Measurements from ENCODE around the gene TPSG1.

The TPSG1 gene

DNA sequence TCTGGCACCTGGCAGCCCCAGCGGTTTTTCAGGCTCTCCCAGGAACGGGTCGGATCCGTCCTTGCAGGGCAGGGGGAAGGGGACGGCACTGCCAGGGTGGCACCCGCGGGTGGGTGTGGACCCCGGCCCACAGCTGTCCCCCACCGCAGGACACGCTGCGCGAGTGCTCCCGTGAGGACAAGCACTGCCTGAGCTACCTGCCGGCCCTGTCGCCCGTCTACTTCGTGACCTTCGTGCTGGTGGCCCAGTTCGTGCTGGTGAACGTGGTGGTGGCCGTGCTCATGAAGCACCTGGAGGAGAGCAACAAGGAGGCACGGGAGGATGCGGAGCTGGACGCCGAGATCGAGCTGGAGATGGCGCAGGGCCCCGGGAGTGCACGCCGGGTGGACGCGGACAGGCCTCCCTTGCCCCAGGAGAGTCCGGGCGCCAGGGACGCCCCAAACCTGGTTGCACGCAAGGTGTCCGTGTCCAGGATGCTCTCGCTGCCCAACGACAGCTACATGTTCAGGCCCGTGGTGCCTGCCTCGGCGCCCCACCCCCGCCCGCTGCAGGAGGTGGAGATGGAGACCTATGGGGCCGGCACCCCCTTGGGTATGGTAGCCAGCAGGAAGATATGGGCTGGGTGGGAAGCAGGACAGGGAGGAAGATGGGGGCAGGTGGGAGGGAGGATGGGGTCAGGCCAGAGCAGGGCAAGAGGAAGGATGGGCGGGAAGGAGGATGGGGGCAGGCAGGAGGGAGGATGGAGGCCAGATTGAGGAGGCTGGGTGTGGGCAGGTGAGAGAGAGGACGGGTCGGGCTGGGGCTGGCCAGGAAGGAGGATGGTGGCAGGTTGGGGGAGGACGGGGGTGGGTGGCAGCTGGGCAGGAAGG lies 6.8 kb downstream of the TPSG1 start:
- Histone ChIP-seq H3K79me1 (ENCODE audit: low read length) (no peaks in the 10 kb centered on the region), H2BK120ac (ENCODE audit: low read depth, low read length) (no peak overlapping the region)
- DNase-seq: no peak

DNA sequence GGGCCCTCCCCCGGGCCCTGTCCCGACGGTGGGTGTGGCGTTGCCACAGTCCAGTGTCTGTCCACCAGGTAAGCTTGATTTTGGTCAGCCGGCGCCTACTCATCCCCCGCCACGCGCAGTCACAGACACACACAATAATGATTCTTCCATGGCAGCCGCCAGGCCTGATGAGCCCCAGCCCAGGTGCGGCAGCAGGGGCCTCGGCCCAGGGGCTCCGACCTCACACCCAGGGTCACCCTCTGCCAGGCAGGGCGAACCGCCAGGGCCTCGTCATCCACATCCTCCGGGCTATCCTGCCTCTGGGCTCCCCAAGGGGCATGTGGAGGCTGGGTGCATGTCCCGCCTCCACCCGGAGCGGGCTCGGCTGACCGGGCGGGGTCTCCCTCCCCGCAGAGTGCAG lies 7.5 kb downstream of the TPSG1 start:
- Histone ChIP-seq H3K4me1 (ENCODE audit: control insufficient read depth, low read depth, low read length) (no peaks in the 10 kb centered on the region), H3K36me3 (ENCODE audit: control insufficient read depth, insufficient read depth, low read length) (no peaks in the 10 kb centered on the region), H4K8ac (ENCODE audit: low read depth, low read length) (no peak overlapping the region), H2AK5ac (ENCODE audit: low read length) (no peak overlapping the region), H3K9ac (ENCODE audit: low read length) (no peak overlapping the region), H2BK15ac (replicated peaks; ENCODE audit: low read depth) (no peak overlapping the region), H3K56ac (ENCODE audit: low read length) (no peak overlapping the region), H2BK5ac (ENCODE audit: low read length) (no peak overlapping the region), H3K4ac (ENCODE audit: low read depth, low read length) (no peak overlapping the region), H4K5ac (ENCODE audit: low read length) (no peak overlapping the region), H3K79me1 (ENCODE audit: low read length) (no peaks in the 10 kb centered on the region), H3K4me2 (ENCODE audit: low read length) (no peak overlapping the region), H3K79me2 (ENCODE audit: control insufficient read depth, insufficient read depth, low read length) (no peaks in the 10 kb centered on the region), H3K27ac (ENCODE audit: low read depth, low read length) (no peak overlapping the region), H3K18ac (ENCODE audit: low read length) (no peak overlapping the region), H2BK120ac (ENCODE audit: low read depth, low read length) (no peak overlapping the region), H3K23ac (ENCODE audit: low read length) (no peak overlapping the region), H3K27me3 (ENCODE audit: insufficient read depth, low read length, poor library complexity) (no peaks in the 10 kb centered on the region), H3K4me3 (ENCODE audit: low read length) (no peak overlapping the region)
- no CpG with 5 or more reads among the region's 24 CpGs for WGBS (ENCODE audit: extremely low coverage, insufficient coverage, low lambda C conversion rate)
- no peak for DNase-seq

More for the DNA sequence above, 6.8 kb downstream of the TPSG1 start:
- Histone ChIP-seq H2BK15ac (replicated peaks; ENCODE audit: low read depth) (no peak overlapping the region), H3K27me3 (ENCODE audit: insufficient read depth, low read length, poor library complexity) (no peaks in the 10 kb centered on the region), H4K8ac (ENCODE audit: low read depth, low read length) (no peak overlapping the region), H3K23ac (ENCODE audit: low read length) (no peak overlapping the region), H2AK5ac (ENCODE audit: low read length) (no peak overlapping the region), H3K18ac (ENCODE audit: low read length) (no peak overlapping the region), H3K9ac (ENCODE audit: low read length) (no peak overlapping the region), H3K36me3 (ENCODE audit: control insufficient read depth, insufficient read depth, low read length) (no peaks in the 10 kb centered on the region), H3K4ac (ENCODE audit: low read depth, low read length) (no peak overlapping the region), H3K56ac (ENCODE audit: low read length) (no peak overlapping the region), H2BK5ac (ENCODE audit: low read length) (no peak overlapping the region), H3K27ac (ENCODE audit: low read depth, low read length) (no peak overlapping the region), H4K5ac (ENCODE audit: low read length) (no peak overlapping the region), H3K4me2 (ENCODE audit: low read length) (no peak overlapping the region), H3K79me2 (ENCODE audit: control insufficient read depth, insufficient read depth, low read length) (no peaks in the 10 kb centered on the region), H3K4me3 (ENCODE audit: low read length) (no peak overlapping the region), H3K4me1 (ENCODE audit: control insufficient read depth, low read depth, low read length) (no peaks in the 10 kb centered on the region)
- WGBS (ENCODE audit: extremely low coverage, insufficient coverage, low lambda C conversion rate): no CpG with 5 or more reads among the region's 49 CpGs

DNA sequence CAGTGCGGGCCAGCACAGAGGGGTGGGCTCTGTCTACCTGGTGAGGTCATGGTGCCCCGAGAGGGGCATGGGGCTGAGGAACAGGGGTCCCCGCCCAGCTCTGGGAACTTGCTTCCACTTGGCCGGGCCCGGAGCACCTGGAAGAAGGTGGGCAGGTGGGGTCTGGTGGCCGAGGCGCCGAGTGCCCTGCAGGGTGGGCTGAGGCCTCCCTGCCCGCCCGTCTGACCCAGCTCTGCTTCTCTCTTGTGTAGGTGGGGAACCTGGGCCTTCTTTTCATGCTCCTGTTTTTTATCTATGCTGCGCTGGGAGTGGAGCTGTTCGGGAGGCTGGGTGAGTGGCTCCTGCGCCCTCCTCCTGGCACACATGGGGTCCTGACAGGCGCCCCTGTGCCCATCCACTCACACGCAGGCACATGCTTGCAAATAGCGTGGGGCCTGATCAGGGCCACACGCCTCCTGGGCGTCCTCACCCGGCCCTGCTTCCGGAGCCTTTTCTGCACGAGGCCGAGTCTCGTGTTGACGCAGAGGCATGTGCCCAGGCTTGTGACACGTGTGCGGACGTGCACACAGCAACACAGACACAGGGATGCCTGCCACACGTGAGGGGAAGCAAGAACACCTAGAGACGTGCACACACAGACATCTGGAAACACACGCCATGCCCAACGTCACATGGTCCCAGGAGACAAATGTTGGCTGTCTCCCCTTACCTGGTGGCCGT lies 8.2 kb downstream of the TPSG1 start:
- WGBS (ENCODE audit: extremely low coverage, insufficient coverage, low lambda C conversion rate): no CpG with 5 or more reads among the region's 32 CpGs
- Histone ChIP-seq H4K5ac (ENCODE audit: low read length) (no peak overlapping the region), H2AK5ac (ENCODE audit: low read length) (no peak overlapping the region), H3K79me1 (ENCODE audit: low read length) (no peaks in the 10 kb centered on the region), H3K56ac (ENCODE audit: low read length) (no peak overlapping the region), H3K4ac (ENCODE audit: low read depth, low read length) (no peak overlapping the region), H3K36me3 (ENCODE audit: control insufficient read depth, insufficient read depth, low read length) (no peaks in the 10 kb centered on the region), H3K4me3 (ENCODE audit: low read length) (no peak overlapping the region), H3K4me1 (ENCODE audit: control insufficient read depth, low read depth, low read length) (no peaks in the 10 kb centered on the region), H3K23ac (ENCODE audit: low read length) (no peak overlapping the region), H2BK5ac (ENCODE audit: low read length) (no peak overlapping the region), H3K79me2 (ENCODE audit: control insufficient read depth, insufficient read depth, low read length) (no peaks in the 10 kb centered on the region), H3K27me3 (ENCODE audit: insufficient read depth, low read length, poor library complexity) (no peaks in the 10 kb centered on the region), H3K27ac (ENCODE audit: low read depth, low read length) (no peak overlapping the region), H4K8ac (ENCODE audit: low read depth, low read length) (no peak overlapping the region), H3K18ac (ENCODE audit: low read length) (no peak overlapping the region), H2BK15ac (replicated peaks; ENCODE audit: low read depth) (no peak overlapping the region), H2BK120ac (ENCODE audit: low read depth, low read length) (no peak overlapping the region), H3K9ac (ENCODE audit: low read length) (no peak overlapping the region), H3K4me2 (ENCODE audit: low read length) (no peak overlapping the region)
- DNase-seq: no peak

DNA sequence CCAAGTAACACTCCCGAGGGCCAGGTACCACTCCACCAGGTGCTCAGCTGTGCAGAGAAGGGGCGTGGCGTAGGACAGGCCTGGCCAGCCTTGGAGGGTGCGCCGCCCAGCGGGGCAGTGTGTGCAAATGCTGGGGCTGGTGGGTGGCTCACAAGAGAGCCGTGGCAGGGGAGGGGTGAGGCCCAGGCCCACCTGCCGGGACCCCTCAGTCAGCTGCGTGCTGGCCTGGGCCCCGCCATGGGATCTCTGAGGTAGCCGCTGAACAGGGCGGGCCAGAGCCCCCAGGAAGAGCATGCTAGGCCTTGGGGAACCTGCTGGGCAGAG lies 8.8 kb downstream of the TPSG1 start:
- no peak overlapping the region for H3K27ac ChIP-seq (ENCODE audit: low read depth, low read length)
- no peak overlapping the region for H3K56ac ChIP-seq (ENCODE audit: low read length)
- H3K36me3 ChIP-seq (ENCODE audit: control insufficient read depth, insufficient read depth, low read length): no peaks in the 10 kb centered on the region
- H3K4ac ChIP-seq (ENCODE audit: low read depth, low read length): no peak overlapping the region
- H3K4me2 ChIP-seq (ENCODE audit: low read length): no peak overlapping the region
- no peaks in the 10 kb centered on the region for H3K79me2 ChIP-seq (ENCODE audit: control insufficient read depth, insufficient read depth, low read length)
- no peaks in the 10 kb centered on the region for H3K79me1 ChIP-seq (ENCODE audit: low read length)
- H2BK5ac ChIP-seq (ENCODE audit: low read length): no peak overlapping the region
- no peak for DNase-seq
- no peak overlapping the region for H3K23ac ChIP-seq (ENCODE audit: low read length)
- no peak overlapping the region for H3K4me3 ChIP-seq (ENCODE audit: low read length)
- no peaks in the 10 kb centered on the region for H3K27me3 ChIP-seq (ENCODE audit: insufficient read depth, low read length, poor library complexity)
- no CpG with 5 or more reads among the region's 12 CpGs for WGBS (ENCODE audit: extremely low coverage, insufficient coverage, low lambda C conversion rate)
- H4K8ac ChIP-seq (ENCODE audit: low read depth, low read length): no peak overlapping the region
- H2BK120ac ChIP-seq (ENCODE audit: low read depth, low read length): no peak overlapping the region
- no peak overlapping the region for H3K18ac ChIP-seq (ENCODE audit: low read length)
- H2AK5ac ChIP-seq (ENCODE audit: low read length): no peak overlapping the region
- H3K4me1 ChIP-seq (ENCODE audit: control insufficient read depth, low read depth, low read length): no peaks in the 10 kb centered on the region
- H4K5ac ChIP-seq (ENCODE audit: low read length): no peak overlapping the region
- H3K9ac ChIP-seq (ENCODE audit: low read length): no peak overlapping the region
- no peak overlapping the region for H2BK15ac ChIP-seq (replicated peaks; ENCODE audit: low read depth)

DNA sequence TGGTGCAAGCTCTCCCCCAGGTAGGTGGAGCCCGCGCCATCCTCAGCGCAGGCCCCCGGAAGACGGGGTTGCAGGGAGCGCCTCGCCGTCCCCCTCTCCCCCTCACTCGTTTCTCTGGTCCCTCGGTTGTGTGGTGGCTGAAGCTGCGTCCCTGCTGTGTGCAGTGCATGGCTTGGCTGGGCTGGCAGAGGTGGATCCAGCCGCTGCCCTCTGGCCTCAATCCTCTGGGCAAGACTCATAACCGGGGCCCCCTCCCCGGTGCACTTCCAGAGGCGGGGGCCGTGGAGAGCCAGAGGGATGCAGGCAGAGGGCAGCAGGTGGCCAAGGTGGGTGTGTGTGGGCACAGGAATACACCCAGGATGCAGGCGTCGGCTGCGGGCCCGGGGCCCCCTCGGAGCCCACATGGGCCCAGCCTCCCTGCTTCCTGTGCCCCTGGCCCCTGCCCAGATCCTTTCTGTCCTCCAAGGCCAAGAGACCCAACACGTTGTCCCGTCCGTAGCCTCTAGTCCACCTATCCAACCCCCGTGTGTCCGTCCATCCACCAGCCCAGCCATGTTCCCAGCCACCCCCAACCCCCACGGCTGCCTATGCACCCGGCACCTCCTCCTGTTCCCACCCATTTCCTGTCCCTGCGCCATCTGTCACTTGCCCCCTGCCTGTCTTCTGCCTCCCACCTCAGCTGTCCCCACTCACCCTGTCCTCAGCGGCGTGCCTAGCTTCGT lies 9.3 kb downstream of the TPSG1 start:
- Histone ChIP-seq H3K27me3 (ENCODE audit: insufficient read depth, low read length, poor library complexity) (no peaks in the 10 kb centered on the region), H2AK5ac (ENCODE audit: low read length) (no peak overlapping the region), H3K36me3 (ENCODE audit: control insufficient read depth, insufficient read depth, low read length) (no peaks in the 10 kb centered on the region), H3K4ac (ENCODE audit: low read depth, low read length) (no peak overlapping the region), H3K23ac (ENCODE audit: low read length) (no peak overlapping the region), H3K27ac (ENCODE audit: low read depth, low read length) (no peak overlapping the region), H2BK15ac (replicated peaks; ENCODE audit: low read depth) (no peak overlapping the region), H3K9ac (ENCODE audit: low read length) (no peak overlapping the region), H4K8ac (ENCODE audit: low read depth, low read length) (no peak overlapping the region), H3K56ac (ENCODE audit: low read length) (no peak overlapping the region), H2BK120ac (ENCODE audit: low read depth, low read length) (no peak overlapping the region), H3K79me1 (ENCODE audit: low read length) (no peaks in the 10 kb centered on the region), H4K5ac (ENCODE audit: low read length) (no peak overlapping the region), H3K4me2 (ENCODE audit: low read length) (no peak overlapping the region), H3K18ac (ENCODE audit: low read length) (no peak overlapping the region), H2BK5ac (ENCODE audit: low read length) (no peak overlapping the region), H3K79me2 (ENCODE audit: control insufficient read depth, insufficient read depth, low read length) (no peaks in the 10 kb centered on the region), H3K4me3 (ENCODE audit: low read length) (no peak overlapping the region), H3K4me1 (ENCODE audit: control insufficient read depth, low read depth, low read length) (no peaks in the 10 kb centered on the region)
- WGBS (ENCODE audit: extremely low coverage, insufficient coverage, low lambda C conversion rate): no CpG with 5 or more reads among the region's 32 CpGs
- DNase-seq: no peak
